ENCODE data around the gene TMEM200B.
"Not testable (repeated sequence)": the region's sequence is repeated elsewhere in the genome, so short reads cannot be mapped to it uniquely, and the experiment has no call there.

TMEM200B gene

DNA sequence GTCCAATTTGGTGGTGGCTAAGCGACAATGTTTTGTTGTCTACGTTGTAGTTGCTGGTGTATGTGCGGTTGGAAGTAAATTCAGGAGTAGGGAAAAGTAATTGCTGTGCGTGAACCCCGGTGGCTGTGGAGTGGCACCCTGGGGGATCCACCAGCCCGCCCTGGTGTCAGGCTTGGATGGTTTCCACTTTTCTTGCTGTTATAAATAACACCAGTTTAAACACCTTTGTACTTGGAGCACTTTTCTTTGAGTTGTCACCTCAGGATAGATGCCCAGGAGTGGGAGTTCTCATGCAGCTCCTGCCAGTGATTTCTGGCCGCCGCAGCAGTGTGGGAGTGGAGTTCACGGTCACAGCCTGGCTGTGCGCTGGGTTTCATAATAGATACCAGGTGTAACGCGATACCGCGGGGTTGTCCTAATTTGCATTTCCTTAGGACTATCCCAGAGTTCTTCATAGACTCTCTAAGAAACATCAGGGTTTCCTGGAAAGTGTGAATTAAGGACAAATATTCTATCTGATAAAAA, 12.8 kb upstream of the TMEM200B start:
- in situ Hi-C loops (cut with HindIII; ENCODE audit: low sequenced_read_pairs) = no loop called here

DNA sequence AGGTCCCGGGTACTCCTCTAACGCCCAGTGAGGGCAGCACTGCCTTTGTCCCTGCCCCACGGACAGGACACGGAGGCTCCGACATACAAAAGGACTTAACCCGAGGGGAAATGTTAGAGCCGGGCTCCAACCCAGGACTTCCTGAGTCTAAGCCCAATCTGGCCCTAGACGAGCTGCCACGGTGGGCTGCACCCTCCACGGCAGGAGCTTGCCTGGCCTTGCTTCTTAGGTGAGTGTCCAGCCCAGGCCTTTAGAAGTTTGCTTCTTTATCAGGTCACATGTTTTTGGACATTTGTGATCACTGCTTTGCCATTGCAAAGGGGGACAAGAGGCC, 11.0 kb upstream of the TMEM200B start:
- in situ Hi-C loops (cut with HindIII; ENCODE audit: low sequenced_read_pairs) = no loop called here

DNA sequence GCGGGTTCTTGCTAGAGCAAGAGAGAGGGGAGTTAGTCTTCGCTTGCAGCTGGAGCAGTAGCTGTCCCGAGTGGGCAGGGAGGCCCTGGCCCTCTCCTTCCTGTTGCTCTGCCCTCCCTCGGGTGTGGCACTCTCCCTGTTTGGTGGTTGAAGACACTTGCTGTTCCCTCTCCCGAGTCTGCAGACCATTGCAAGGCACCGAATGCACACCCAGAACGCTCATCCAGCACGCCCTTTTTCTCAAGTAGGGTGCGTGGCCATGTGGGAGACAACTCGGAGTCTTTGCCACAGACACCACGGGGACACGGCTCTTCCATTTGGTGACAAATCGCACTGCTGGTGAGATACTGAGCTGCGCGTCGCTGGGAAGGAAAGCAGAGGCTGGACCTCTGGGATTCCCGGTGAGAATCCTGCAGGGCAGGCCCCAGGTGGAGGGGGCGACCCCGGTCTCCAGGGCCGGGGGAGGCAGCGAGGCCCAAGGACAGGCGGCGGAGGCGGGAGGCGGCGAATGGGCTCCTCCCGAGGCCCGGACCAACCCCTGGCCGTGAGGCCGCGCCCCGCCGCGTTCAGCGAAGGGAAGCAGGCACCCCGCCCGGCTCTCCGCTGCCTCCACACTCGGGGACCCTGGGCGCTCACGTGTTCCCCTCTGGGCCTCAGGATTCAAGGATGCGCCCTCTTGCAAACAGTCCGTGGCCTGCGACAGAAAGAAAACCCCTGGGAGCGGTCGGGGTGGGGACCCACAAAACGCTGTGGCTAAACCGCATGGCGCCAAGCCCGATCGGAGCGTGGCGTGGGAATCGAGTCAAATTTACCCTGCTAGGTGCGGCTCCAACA, 10.4 kb upstream of the TMEM200B start:
- in situ Hi-C loops (cut with HindIII; ENCODE audit: low sequenced_read_pairs) = no loop called here

DNA sequence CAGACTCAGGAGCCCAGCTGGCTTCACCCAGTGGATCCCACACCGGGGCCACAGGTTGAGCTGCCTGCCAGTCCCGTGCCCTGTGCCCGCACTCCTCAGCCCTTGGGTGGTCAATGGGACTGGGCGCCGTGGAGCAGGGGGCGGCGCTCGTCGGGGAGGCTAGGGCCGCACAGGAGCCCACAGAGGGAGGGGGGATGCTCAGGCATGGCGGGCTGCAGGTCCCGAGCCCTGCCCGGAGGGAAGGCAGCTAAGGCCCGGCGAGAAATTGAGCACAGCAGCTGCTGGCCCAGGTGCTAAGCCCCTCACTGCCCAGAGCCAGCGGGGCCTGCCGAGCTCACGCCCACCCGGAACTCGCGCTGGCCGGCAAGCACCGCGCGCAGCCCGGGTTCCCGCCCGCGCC, 7.4 kb upstream of the TMEM200B start:
- in situ Hi-C loops (cut with HindIII; ENCODE audit: low sequenced_read_pairs) = not testable (repeated sequence)

DNA sequence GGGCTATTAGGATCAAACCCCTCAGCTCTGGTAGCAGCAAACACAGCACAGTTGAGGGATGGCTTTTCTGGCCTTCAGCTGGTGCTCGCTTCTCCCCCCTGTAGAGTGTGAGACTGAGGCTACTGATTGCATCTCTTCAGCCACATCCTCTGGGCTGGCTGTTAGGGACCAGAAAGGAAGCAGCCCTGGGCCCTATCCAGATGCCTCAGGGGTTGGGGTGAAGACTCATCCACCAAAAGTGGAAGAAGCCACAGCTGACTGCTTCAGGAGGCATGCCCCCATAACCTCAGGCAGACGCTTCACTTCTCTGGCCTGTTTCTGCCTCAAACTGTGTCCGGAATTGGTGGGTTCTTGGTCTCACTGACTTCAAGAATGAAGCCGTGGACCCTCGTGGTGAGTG, 6.2 kb upstream of the TMEM200B start:
- in situ Hi-C loops (cut with HindIII; ENCODE audit: low sequenced_read_pairs) = no loop called here

DNA sequence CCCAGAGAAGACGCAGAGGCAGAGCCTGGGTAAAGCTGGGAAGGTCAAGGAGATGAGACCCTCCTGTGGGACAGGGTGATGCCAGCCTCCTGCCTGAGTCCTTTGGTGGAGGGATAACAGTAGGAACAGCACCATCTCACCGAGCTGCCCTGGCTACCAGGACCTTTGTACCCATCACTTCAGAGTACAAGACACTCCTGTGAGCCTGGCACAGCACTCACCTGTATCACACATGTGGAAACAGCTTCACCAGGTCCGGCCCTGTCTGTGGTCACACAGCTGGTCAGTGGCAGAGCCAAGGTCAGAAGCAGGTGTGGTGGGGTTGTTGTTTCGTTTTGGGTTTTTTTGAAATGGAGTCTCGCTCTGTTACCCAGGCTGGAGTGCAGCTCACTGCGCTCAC, 5.0 kb upstream of the TMEM200B start:
- in situ Hi-C loops (cut with HindIII; ENCODE audit: low sequenced_read_pairs) = no loop called here

DNA sequence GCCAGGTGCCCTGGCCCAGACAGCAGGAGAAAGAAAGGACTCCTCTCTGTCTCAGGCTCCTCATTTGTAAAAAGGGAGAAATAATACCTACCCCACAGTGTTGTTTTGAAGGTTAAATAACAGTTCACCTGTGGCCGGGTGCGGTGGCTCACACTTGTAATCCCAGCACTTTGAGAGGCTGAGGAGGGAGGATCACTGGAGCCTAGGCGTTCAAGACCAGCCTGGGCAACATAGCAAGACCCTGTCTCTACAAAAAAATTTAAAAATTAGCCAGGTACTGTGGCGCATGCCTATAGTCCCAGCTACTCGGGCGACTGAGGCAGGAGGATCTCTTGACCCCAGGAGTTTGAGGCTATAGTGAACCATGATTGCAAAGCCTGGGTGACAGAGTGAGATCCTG, 2.5 kb upstream of the TMEM200B start:
- in situ Hi-C loops (cut with HindIII; ENCODE audit: low sequenced_read_pairs) = no loop called here

DNA sequence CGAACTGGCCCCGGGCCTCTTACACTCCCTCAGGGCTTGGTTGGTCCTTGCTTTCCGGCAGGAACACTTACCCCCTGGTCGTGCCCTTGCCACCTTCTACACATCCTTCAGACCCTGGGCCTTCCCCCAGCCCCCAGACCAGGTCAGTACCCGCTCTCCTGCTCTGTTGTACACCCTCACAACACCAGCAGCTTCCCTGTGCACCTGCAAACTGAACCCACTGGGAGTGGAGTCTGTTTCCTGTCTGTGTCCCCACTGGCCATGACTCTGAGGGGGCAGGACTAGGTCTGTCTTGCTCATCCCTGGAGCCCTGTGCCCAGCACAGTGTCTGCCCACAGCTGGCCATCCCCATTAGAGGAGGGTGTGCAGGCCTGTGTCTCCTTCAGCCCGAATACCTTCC, 2.1 kb upstream of the TMEM200B start:
- in situ Hi-C loops (cut with HindIII; ENCODE audit: low sequenced_read_pairs) = no loop called here

DNA sequence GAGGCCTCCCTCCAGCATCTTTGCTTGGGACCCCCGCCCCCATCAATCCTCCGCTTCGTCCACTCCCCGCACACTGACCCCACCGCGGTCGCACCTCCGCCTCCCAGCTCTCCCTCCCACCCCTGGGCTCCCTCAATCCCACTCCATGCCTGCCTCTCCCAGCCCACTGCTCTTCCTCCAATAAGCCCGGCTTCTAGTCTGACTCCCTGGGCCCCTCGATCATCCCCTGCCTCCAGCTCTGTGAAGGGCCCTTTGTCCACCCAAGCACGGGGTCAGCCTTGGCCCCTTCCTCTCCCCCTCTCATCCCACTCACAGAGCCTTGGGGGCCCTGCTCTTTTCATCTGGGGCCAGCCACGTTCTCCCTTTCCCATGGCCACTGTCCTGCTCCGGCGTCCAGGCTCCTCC, 1.5 kb upstream of the TMEM200B start:
- in situ Hi-C loops (cut with HindIII; ENCODE audit: low sequenced_read_pairs) = no loop called here

DNA sequence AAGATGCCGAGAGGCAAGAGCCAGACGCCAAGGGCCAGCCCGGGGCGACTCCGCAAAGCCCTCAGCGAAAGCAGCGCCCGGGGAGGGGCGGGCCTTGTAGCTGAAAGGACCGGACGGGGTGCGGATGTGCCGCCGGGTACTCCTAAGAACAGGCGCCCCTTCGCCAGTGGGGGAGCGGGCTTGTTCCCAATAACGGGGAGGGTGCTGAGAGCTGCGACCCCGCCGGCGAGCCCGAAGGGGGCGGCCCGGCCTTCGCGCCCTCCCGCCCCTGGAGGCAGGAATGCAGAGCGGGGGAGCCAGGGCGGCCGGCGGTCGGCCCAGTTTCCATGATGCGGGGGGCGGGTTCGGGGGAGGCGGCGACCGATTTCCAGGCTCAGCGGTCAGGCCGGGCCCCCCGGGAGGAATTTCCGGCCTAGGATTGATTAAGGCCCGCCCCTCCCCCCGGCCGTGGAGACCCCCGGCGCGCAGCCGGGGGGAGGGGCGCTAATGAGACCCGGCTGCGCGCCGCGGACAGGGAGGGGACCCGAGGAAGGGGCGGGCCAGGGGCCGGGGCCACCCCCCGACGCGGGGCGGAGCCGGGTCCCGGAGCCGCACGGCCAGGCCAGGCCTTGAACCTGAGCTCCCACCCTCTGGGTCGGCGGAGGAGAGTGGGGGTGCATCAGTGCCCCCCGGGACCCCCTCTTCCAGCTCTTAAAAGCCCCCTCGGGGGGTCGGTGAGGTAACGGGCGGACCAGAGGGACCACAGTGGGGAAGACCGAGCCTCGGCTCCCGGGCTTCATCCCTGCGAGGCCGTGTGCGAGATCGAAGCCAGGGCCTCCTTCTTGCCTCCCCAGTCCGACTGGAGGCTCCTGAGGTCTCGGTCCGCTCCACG, 898 bp upstream of the TMEM200B start:
- in situ Hi-C loops (cut with HindIII; ENCODE audit: low sequenced_read_pairs) = no loop called here

DNA sequence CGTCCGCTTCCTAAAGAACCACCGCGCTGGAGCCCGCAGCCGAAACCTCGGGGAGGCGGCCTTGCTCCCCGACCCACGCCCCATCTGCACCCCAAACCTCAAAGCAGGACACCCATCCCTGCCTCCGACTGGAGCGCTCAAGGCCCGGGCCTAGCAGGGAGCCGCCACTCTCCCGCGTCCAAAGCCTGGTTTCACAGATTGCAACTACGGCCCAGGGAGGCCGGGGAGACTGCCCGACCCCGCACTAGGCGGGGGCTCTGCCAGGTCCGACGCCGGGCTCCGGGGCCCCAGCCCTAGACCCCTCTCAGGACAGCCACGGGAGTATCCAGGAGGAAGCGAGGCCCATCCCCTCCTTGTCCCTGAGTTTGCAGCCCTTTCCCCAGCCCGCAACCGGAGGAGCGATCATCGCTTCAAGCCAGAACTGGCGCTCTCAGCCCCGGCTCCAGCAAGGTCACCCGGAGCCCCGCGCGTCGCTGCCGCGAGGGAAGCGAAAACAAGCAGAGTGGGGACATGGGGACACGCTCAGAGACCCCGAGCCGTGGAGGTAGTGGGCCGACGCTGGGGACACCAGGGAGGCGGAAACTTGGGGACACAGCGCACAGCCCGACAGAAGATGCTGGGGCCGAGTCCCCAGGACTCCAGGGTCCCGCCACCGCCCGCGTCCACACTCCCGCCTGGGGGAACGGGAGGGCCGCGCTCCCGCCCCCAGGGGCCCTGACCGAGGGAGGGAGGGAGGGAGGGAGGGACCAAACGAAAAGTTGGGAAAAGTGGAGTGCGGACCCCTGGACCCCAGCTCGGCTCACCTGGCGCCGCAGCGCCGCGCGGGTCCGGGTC, 433 bp downstream of the TMEM200B start:
- in situ Hi-C loops (cut with HindIII; ENCODE audit: low sequenced_read_pairs) = no loop called here

DNA sequence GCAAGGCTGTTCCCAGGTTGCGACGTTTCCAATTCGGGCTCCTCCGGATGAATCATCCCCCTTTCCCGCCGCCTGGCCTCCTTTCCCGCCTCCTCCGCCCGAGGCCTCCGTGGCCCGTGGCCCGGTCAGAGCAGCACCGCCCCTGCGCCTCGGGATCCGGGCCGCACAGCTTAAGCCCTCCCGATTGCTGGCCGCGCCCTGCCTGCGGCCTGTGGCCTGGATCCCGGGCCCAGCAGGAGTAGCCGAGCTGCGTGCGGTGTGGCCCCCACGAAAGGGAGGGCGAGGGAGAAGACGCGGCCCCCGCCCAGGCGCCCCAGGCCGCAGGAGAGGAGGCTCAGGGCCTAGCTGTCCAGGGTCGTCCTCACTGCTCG, 1.0 kb downstream of the TMEM200B start:
- in situ Hi-C loops (cut with HindIII; ENCODE audit: low sequenced_read_pairs) = no loop called here

DNA sequence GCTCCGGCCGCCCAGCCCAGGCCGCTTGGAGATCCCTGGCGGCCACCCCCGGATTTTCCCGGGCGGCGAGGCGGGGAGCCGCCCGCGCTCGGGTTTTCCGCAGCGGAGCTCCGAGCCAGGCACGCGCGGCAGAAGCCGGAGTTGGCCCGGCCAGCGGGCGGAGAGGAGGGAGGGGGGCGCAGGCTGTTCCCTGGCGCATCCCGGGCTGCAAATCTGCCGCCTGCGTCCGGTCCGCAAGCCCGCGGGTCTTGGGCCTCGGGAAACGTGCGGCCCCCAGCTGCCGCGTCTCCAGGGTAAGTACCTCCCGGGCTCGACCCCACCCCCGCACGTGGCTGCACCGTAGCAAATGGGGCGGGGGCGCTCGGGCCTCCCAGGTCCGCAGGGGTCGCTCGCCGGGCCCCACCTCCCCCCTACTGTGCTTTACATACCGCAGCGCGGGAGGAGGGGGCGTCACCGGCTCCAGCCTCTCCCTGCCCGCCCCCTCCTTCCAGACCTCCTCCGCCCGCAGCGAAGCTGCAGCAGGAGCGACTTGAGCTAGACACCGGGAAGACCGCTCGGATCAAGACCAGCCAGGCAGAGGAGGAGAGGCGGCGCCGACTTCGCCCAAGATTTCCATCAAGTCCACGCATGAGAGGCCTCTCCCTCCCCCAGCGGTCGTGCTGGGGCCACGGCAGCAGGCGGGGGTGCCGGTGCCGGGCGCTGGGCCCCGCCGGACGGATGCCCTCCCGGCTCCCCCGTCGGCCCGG, 1.6 kb downstream of the TMEM200B start:
- in situ Hi-C loops (cut with HindIII; ENCODE audit: low sequenced_read_pairs) = no loop called here

DNA sequence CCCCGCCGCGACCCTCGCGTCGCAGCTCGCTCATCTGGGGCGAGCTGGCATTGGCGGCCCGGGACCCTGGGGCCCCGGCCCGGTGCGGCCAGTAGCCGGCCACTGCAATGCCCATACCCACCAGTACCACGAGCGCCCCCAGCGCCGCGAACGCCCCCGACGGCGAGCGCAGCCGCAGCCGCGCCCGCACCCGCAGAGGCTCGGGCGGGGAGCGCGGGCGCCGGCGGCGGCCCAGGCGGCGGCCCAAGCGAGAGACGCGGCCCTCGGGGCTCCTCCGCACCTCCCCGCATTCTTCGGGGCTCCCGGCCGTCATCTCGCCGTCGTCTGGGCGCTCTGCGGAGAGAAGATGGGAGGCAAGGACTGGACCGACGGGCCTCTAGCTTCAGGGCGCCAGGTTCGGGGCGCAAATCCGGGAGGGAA, 2.2 kb downstream of the TMEM200B start:
- in situ Hi-C loops (cut with HindIII; ENCODE audit: low sequenced_read_pairs) = no loop called here

DNA sequence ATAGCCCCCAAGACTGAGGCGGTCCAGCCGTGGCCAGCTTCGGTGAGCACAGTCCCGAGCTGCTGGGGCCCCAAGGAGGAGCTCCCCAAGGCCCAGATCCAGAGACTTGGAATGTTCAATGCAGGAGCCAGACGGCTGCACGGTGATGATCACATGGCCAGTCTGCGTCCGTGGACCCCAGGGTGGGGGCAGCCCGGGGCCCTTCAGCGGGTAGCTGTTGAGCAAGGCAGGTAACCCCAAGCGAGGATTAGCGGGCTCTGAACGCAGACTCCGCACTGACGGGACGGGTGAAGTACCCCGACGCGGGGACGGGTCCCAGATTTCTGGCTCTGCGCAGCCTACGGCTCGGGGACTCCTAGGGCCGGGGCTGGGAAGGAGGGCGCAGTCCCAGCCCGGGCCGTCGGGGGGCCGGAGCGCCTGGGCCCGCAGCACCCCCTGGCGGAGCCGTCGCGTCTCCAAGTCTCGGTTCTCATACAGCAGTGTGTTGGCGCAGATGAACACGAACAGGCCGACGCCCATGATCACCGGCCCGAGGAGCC, 2.7 kb downstream of the TMEM200B start:
- in situ Hi-C loops (cut with HindIII; ENCODE audit: low sequenced_read_pairs) = no loop called here

DNA sequence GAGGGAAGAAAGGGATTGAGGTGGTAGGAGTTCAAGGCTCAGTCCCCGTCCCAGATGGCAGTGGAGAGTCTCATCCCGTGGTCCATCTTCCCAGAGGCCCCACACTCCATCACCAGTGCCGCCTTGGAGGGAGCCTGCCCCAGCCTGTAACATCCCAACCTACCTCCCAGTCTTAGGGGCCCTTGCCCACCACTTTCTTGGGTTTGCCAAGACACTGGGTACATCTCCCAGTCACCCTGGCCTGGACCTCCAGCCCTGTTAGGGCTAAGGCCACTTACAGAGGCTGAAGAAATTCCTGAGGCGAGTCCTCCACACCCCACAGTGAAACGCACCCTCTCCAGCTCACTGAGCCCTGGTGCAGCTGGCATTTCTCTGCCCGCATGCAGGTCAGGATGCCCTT, 3.3 kb downstream of the TMEM200B start:
- in situ Hi-C loops (cut with HindIII; ENCODE audit: low sequenced_read_pairs) = no loop called here

DNA sequence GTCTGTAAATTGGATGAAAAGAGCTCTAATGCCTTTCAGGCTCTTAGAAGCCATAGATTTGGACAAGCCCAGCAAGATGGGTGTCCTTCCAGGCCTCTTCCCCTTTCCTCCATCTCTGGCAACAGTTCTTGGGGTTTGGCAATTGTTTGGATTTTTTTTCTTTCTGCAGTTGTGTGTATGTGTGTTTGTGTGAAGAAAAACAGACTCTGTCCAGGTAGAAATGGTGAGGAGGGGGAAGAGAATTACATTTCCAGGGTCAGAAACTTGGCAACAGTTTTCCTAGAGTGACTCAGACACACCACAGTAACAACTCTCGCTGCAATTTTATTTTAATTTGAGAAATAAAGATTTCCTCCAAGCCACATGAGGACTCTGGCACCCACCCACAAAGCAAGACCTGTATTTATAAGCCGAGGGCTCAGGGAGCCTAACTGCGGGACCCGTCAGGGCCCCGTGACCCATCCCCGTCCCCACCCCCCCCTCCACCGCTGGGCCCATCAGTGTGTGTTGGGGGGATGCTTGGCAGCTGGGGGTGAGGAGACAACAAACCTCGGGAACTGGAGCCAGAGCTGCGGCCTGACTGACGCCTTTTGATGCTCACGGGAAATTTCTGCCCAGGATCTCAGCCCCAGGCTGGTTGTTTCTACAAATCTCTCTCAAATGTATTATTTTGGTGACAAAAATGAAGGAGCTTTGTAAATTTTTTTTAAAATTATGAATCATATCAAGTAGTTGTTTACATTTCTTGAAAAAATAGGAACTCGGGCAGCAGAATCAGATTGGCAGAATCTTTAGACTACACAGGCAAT, 4.4 kb downstream of the TMEM200B start:
- in situ Hi-C loops (cut with HindIII; ENCODE audit: low sequenced_read_pairs) = no loop called here

DNA sequence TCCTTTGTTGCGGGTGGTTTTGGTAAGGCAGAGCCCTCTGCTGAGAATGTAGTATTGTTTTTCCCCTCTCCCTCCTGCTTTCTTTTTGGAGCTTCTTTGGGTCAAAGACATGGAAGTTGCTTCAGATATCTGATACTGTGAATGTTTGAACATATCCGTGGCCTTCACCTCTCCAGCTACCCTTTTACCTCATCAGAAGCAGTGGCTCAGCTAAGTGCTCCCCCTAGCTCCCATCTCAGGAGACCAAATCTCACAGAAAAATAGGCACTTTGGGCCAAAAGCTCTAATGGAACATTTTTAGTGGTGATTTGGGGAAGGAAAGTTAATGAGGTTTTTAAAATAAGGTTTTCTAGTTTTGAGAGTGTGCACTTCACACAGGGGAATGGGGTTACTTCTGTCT, 6.3 kb downstream of the TMEM200B start:
- in situ Hi-C loops (cut with HindIII; ENCODE audit: low sequenced_read_pairs) = no loop called here

DNA sequence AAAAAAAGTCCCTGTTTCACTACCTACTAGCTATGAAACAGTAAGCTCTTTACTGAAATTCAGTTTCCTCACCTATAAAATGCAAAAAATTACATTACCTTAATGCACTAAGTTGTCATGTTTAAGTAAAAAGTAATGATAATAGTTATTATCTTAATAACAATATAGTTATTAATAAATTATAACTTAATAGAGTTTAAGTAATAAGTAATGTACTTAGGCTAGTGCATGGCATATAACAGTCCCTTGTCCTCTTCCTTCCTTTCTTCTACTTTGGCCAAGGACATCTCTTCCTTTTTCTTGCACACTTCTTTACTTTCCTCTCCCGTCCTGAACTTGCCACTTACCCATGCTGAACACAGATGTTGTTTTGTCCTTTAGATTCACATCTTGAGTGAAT, 9.0 kb downstream of the TMEM200B start:
- in situ Hi-C loops (cut with HindIII; ENCODE audit: low sequenced_read_pairs) = no loop called here
